PC-9 (cell line): ENCODE measurements around the gene TIA1. TPM values are rescaled to one million over a fixed set of nuclear protein-coding genes. Genes with fewer than 3 reads are reported as not detected.

Source experiments
- BruUV-seq: library from RNA; stranded (reverse); fragments of 400-500 nt; replicated peaks from 2 replicates; lab custom pipeline; 2021; lab: Mats Ljungman, UMichigan
- CTCF ChIA-PET: fragments of 300-600 bp; sonication (Branson Sonifier 250); formaldehyde crosslinking; loops from one replicate; lab custom pipeline; 2022; ENCODE audit warnings: antibody characterized with exemption; lab: Charles Lee
- POLR2A ChIA-PET: fragments of 300-600 bp; sonication (Branson Sonifier 250); formaldehyde crosslinking; loops from one replicate; lab custom pipeline; 2022; ENCODE audit warnings: antibody characterized with exemption; ENCODE audit not compliant: unreplicated experiment; lab: Charles Lee
- DNase-seq, 2 experiments: peaks; one replicate each; pipeline versions ENCODE4 v3.0.0 to v3.0.0-alpha.2; 2015 to 2022; ENCODE audit warnings: mixed read lengths in 1 of 2
- H2AFZ ChIP-seq: fragments of 200-600 bp; sonication (generic); 2 replicates; pipeline ENCODE4 v1.8.1; 2017; ENCODE audit warnings: antibody characterized with exemption
- H3F3A ChIP-seq: fragments of 200-600 bp; sonication (generic); 2 replicates; pipeline ENCODE4 v1.8.1; 2017; ENCODE audit warnings: antibody characterized with exemption, mild to moderate bottlenecking, low read depth; ENCODE audit not compliant: insufficient read depth
- H3K27ac ChIP-seq: fragments of 200-600 bp; sonication (generic); 2 replicates; pipeline ENCODE4 v1.6.1; 2016; ENCODE audit warnings: mixed run types
- H3K27me3 ChIP-seq: fragments of 200-600 bp; sonication (generic); 2 replicates; pipeline ENCODE4 v1.6.1; 2016; ENCODE audit warnings: low read depth, mixed run types; ENCODE audit not compliant: insufficient read depth
- H3K36me3 ChIP-seq: fragments of 200-600 bp; sonication (generic); 2 replicates; pipeline ENCODE4 v1.6.1; 2016; ENCODE audit warnings: low read depth, mixed run types
- H3K4me1 ChIP-seq: fragments of 200-600 bp; sonication (generic); replicated peaks from 2 replicates; pipeline ENCODE4 v1.6.1; 2016; ENCODE audit warnings: mixed run types; ENCODE audit not compliant: insufficient read depth
- H3K4me2 ChIP-seq: fragments of 200-600 bp; sonication (generic); 2 replicates; pipeline ENCODE4 v1.6.1; 2017; ENCODE audit warnings: mixed run types
- H3K4me3 ChIP-seq: fragments of 200-600 bp; sonication (generic); 2 replicates; pipeline ENCODE4 v1.6.1; 2016; ENCODE audit warnings: mixed run types
- H3K79me2 ChIP-seq: fragments of 200-600 bp; sonication (generic); 2 replicates; pipeline ENCODE4 v1.6.1; 2017; ENCODE audit warnings: low read depth, mixed run types
- H3K9me2 ChIP-seq: fragments of 200-600 bp; sonication (generic); 2 replicates; pipeline ENCODE4 v1.8.1; 2017; ENCODE audit warnings: mild to moderate bottlenecking; ENCODE audit not compliant: insufficient read depth
- H3K9me3 ChIP-seq: fragments of 200-600 bp; sonication (generic); 2 replicates; pipeline ENCODE4 v1.8.1; 2016; ENCODE audit warnings: low read depth; ENCODE audit not compliant: insufficient read depth
- H4K20me1 ChIP-seq: fragments of 200-600 bp; sonication (generic); 2 replicates; pipeline ENCODE4 v1.8.1; 2017; ENCODE audit not compliant: insufficient read depth
- CTCF ChIP-seq: fragments of 200-600 bp; sonication (generic); conservative IDR thresholded peaks from 2 replicates; pipeline ENCODE4 v1.6.1; 2017; ENCODE audit warnings: mixed run types, antibody characterized with exemption, mild to moderate bottlenecking, moderate library complexity
- EZH2 ChIP-seq: fragments of 200-600 bp; sonication (generic); IDR thresholded peaks from 2 replicates; pipeline ENCODE4 v1.8.0; 2017; ENCODE audit warnings: antibody characterized with exemption, low read depth
- intact Hi-C: fragments of 100-400 bp; cut with micrococcal nuclease; formaldehyde crosslinking; loops from one replicate; pipeline ENCODE4 v1.10.0; 2022; ENCODE audit not compliant: unreplicated experiment
- total RNA-seq: library from RNA; stranded (reverse); gene quantifications from 2 replicates; pipeline ENCODE4 v1.2.3, GENCODE V29; 2021

TIA1 gene
- total RNA-seq, 1 experiment from 2014 or later, result 121 TPM

- H3K27me3 ChIP-seq, result no peaks in the 10 kb centered on the region
- H4K20me1 ChIP-seq, result no peaks in the 10 kb centered on the region
- no peak overlapping the region for H3K4me3 ChIP-seq
- CTCF ChIA-PET, result no interaction called here
- H3K9me2 ChIP-seq, result no peaks in the 10 kb centered on the region
- TF ChIP-seq CTCF (no peak), EZH2 (no peak)
- H3K4me1 ChIP-seq, result no peaks in the 10 kb centered on the region
- no TSS peak for BruUV-seq
- no peak overlapping the region for H3K4me2 ChIP-seq
- no peak overlapping the region for H3K27ac ChIP-seq
- peaks cover 32% of the 10 kb centered on the region for H3F3A ChIP-seq
- H3K36me3 ChIP-seq, result peaks cover 25% of the 10 kb centered on the region; the same call in 1 of the 2 replicates
- no peak for DNase-seq
- H3K79me2 ChIP-seq, result no peaks in the 10 kb centered on the region
- H3K9me3 ChIP-seq, result no peaks in the 10 kb centered on the region
- H2AFZ ChIP-seq, result no peak overlapping the region
- intact Hi-C loops, result no loop called here
- POLR2A ChIA-PET, result no interaction called here
These were observed 34.1 kb downstream of the TIA1 start for GRCh38 chr2:70214365-70214764.

GRCh38 chr2:70212298-70212932 lies 36.0 kb downstream of the TIA1 start:
- no peak overlapping the region for H3K4me3 ChIP-seq
- DNase-seq, result no peak
- no TSS peak for BruUV-seq
- H3K9me3 ChIP-seq, result no peaks in the 10 kb centered on the region
- H4K20me1 ChIP-seq, result no peaks in the 10 kb centered on the region
- ChIA-PET POLR2A (interaction anchor here (1.0 kb wide), 1 partner anchor 386 kb away, joined by 4 read pairs; no protein-coding TSS in a partner anchor), CTCF (no interaction called here)
- H3K27me3 ChIP-seq, result no peaks in the 10 kb centered on the region
- no peaks in the 10 kb centered on the region for H3K9me2 ChIP-seq
- peaks cover 33% of the 10 kb centered on the region for H3F3A ChIP-seq
- H3K36me3 ChIP-seq, result peaks cover 24% of the 10 kb centered on the region; the same call in 1 of the 2 replicates
- no peaks in the 10 kb centered on the region for H3K4me1 ChIP-seq
- H3K27ac ChIP-seq, result no peak overlapping the region
- H2AFZ ChIP-seq, result no peak overlapping the region
- no peak for TF ChIP-seq EZH2
- TF ChIP-seq CTCF, result no peak
- intact Hi-C loops, result no loop called here
- H3K4me2 ChIP-seq, result no peak overlapping the region
- H3K79me2 ChIP-seq, result no peaks in the 10 kb centered on the region

GRCh38 chr2:70211595-70211994 lies 36.8 kb downstream of the TIA1 start:
- Histone ChIP-seq H3K27me3 (no peaks in the 10 kb centered on the region), H3K79me2 (no peaks in the 10 kb centered on the region), H4K20me1 (no peaks in the 10 kb centered on the region), H3F3A (peaks cover 33% of the 10 kb centered on the region), H3K4me2 (no peak overlapping the region), H3K36me3 (peaks cover 24% of the 10 kb centered on the region; the same call in 1 of the 2 replicates), H3K4me3 (no peak overlapping the region), H3K27ac (no peak overlapping the region), H3K9me3 (no peaks in the 10 kb centered on the region), H2AFZ (no peak overlapping the region), H3K9me2 (no peaks in the 10 kb centered on the region), H3K4me1 (no peaks in the 10 kb centered on the region)
- no peak for TF ChIP-seq CTCF
- no peak for TF ChIP-seq EZH2
- POLR2A ChIA-PET, result interaction anchor here (1.0 kb wide), 1 partner anchor 385 kb away, joined by 4 read pairs; no protein-coding TSS in a partner anchor
- DNase-seq, result no peak
- intact Hi-C loops, result no loop called here
- no TSS peak for BruUV-seq
- CTCF ChIA-PET, result no interaction called here
